Retinal pigment epithelial cell (primary cell): ENCODE data around the gene TMEM151B.

Source experiments
- DNase-seq: peaks from one replicate; pipeline ENCODE4 v3.0.0-alpha.2; 2010; ENCODE audit warnings: low read depth
- H3K4me3 ChIP-seq: 2 replicates; pipeline ENCODE4 v1.5.1; 2011; ENCODE audit warnings: mild to moderate bottlenecking, low read length, control low read depth, moderate library complexity
- CTCF ChIP-seq: conservative IDR thresholded peaks from 2 replicates; pipeline ENCODE4 v1.5.1; 2011; ENCODE audit warnings: low read depth, low read length, control low read depth, inconsistent platforms

Gene TMEM151B

GRCh38 chr6:44249082-44249748 is 21.0 kb upstream of the TMEM151B start:
- no peak for DNase-seq
- H3K4me3 ChIP-seq, result peak overlapping the region; percentile 100
- no peak for TF ChIP-seq CTCF

GRCh38 chr6:44250067-44250717 is 20.1 kb upstream of the TMEM151B start:
- DNase-seq, result no peak
- no peak for TF ChIP-seq CTCF
- H3K4me3 ChIP-seq, result peak overlapping the region; percentile 100

- TF ChIP-seq CTCF, result no peak
- DNase-seq, result no peak
- no peak overlapping the region for H3K4me3 ChIP-seq
These were observed 19.5 kb upstream of the TMEM151B start for GRCh38 chr6:44250718-44251123.

GRCh38 chr6:44251576-44252524 is 18.4 kb upstream of the TMEM151B start:
- H3K4me3 ChIP-seq, result no peak overlapping the region
- DNase-seq, result no peak
- TF ChIP-seq CTCF, result no peak

- no peak for DNase-seq
- TF ChIP-seq CTCF, result peak; percentile 62
- H3K4me3 ChIP-seq, result no peak overlapping the region
These were observed 16.7 kb upstream of the TMEM151B start for GRCh38 chr6:44253307-44254101.

GRCh38 chr6:44254191-44255104 is 15.8 kb upstream of the TMEM151B start:
- H3K4me3 ChIP-seq, result no peak overlapping the region
- DNase-seq, result no peak
- TF ChIP-seq CTCF, result no peak
